Brain microvascular endothelial cell (primary cell): ENCODE data around the gene PKD1L1.
A peak's percentile ranks its signal among the peaks of the same experiment; 100 is the strongest.

Experiments used
- DNase-seq: peaks from one replicate; pipeline ENCODE4 v3.0.0-alpha.2; 2020
- H3K27ac ChIP-seq: fragments of 250-450 bp; sonication (Bioruptor Pico); 2 replicates; pipeline ENCODE4 v1.5.1; 2020; ENCODE audit warnings: mild to moderate bottlenecking, moderate library complexity
- H3K27me3 ChIP-seq: fragments of 250-450 bp; sonication (Bioruptor Pico); replicated peaks from 2 replicates; pipeline ENCODE4 v1.5.1; 2020; ENCODE audit warnings: mild to moderate bottlenecking
- H3K36me3 ChIP-seq: fragments of 250-450 bp; sonication (Bioruptor Pico); replicated peaks from 2 replicates; pipeline ENCODE4 v1.5.1; 2020; ENCODE audit warnings: mild to moderate bottlenecking
- H3K4me3 ChIP-seq: 2 replicates; pipeline ENCODE4 v1.5.1; 2011; ENCODE audit warnings: low read depth, mild to moderate bottlenecking, control low read depth, low read length, moderate library complexity
- in situ Hi-C: cut with HindIII; loops from 2 replicates; pipeline ENCODE4 v1.10.0; 2017; ENCODE audit warnings: low sequenced_read_pairs, low pct_ligation_motif_present
- TF ChIP-seq, protein P1 (sequence below): IDR thresholded peaks from 2 replicates; pipeline ENCODE4 v1.5.1; 2011; ENCODE audit warnings: low read depth, mild to moderate bottlenecking, moderate library complexity, low read length, control low read depth, inconsistent platforms; ENCODE audit errors: missing control alignments

PKD1L1 gene

GRCh38 chr7:47827351-47827756 lies 120.9 kb downstream of the PKD1L1 start:
- H3K27me3 ChIP-seq = no peaks in the 10 kb centered on the region
- in situ Hi-C loops = no loop called here
- DNase-seq = no peak
- no peaks in the 10 kb centered on the region for H3K36me3 ChIP-seq
- no peak overlapping the region for H3K4me3 ChIP-seq
- TF ChIP-seq, protein P1, sequence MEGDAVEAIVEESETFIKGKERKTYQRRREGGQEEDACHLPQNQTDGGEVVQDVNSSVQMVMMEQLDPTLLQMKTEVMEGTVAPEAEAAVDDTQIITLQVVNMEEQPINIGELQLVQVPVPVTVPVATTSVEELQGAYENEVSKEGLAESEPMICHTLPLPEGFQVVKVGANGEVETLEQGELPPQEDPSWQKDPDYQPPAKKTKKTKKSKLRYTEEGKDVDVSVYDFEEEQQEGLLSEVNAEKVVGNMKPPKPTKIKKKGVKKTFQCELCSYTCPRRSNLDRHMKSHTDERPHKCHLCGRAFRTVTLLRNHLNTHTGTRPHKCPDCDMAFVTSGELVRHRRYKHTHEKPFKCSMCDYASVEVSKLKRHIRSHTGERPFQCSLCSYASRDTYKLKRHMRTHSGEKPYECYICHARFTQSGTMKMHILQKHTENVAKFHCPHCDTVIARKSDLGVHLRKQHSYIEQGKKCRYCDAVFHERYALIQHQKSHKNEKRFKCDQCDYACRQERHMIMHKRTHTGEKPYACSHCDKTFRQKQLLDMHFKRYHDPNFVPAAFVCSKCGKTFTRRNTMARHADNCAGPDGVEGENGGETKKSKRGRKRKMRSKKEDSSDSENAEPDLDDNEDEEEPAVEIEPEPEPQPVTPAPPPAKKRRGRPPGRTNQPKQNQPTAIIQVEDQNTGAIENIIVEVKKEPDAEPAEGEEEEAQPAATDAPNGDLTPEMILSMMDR = no peak
- no peak overlapping the region for H3K27ac ChIP-seq

DNA sequence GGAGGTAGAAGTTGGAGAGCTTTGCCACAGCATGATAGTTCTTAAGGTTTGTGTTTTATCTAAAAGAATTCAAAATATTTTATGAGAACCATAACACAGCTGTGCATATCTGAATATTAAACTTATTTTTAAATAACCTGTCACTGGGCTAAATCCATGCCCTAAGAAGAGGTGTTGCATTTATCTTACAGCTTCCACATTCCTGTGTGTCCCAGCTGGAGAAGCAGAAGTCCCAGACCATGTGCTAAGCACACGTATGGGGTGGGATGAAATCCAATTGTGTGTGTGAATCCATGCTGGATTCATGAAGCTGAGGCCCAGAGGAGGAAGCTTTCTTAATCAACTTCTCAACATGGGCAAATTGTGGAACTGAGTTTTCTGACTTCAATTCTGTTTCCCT lies 121.5 kb downstream of the PKD1L1 start:
- Histone ChIP-seq H3K27me3 (no peaks in the 10 kb centered on the region), H3K36me3 (no peaks in the 10 kb centered on the region), H3K27ac (no peak overlapping the region), H3K4me3 (no peak overlapping the region)
- in situ Hi-C loops = no loop called here
- TF ChIP-seq, protein P1 = no peak
- no peak for DNase-seq

- no peak overlapping the region for H3K4me3 ChIP-seq
- no peaks in the 10 kb centered on the region for H3K27me3 ChIP-seq
- in situ Hi-C loops = no loop called here
- no peak overlapping the region for H3K27ac ChIP-seq
- no peak for DNase-seq
- no peaks in the 10 kb centered on the region for H3K36me3 ChIP-seq
- TF ChIP-seq, protein P1 = no peak
Measured at GRCh38 chr7:47819607-47819920, 128.7 kb downstream of the PKD1L1 start.

- no peaks in the 10 kb centered on the region for H3K36me3 ChIP-seq
- peak overlapping the region; percentile 9 for H3K27ac ChIP-seq
- DNase-seq = peak; percentile 76
- TF ChIP-seq, protein P1 = peak; percentile 98
- H3K27me3 ChIP-seq = no peaks in the 10 kb centered on the region
- H3K4me3 ChIP-seq = no peak overlapping the region
- in situ Hi-C loops = no loop called here
Measured at GRCh38 chr7:47818796-47819606, 129.3 kb downstream of the PKD1L1 start.

DNA sequence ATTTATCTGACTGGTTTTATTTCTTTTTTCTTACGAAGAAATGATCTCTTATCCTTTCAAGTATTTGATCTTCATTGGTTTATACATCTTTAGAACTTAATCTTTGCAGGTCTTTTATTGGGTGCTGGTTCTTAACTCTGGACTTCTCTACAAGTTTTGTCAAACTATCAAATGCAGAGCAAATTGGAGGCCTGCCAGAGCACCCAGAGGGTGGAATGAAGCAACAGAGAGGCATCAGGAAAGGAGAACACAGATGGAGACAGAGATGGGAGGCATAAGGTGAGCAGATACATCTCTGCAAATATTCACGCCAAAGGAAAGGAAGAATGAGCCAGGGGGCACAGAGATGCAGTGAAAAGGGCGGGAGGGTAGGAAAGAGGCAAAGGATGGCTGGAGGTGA lies 130.3 kb downstream of the PKD1L1 start:
- in situ Hi-C loops = no loop called here
- Histone ChIP-seq H3K4me3 (no peak overlapping the region), H3K27me3 (no peaks in the 10 kb centered on the region), H3K27ac (no peak overlapping the region), H3K36me3 (no peaks in the 10 kb centered on the region)
- TF ChIP-seq, protein P1 = no peak
- DNase-seq = no peak

GRCh38 chr7:47816647-47817046 lies 131.6 kb downstream of the PKD1L1 start:
- TF ChIP-seq, protein P1 = no peak
- in situ Hi-C loops = no loop called here
- Histone ChIP-seq H3K4me3 (no peak overlapping the region), H3K27ac (no peak overlapping the region), H3K36me3 (no peaks in the 10 kb centered on the region), H3K27me3 (no peaks in the 10 kb centered on the region)
- peak; percentile 20 for DNase-seq
